HG03103 (cell line): Measurements from ENCODE around the gene BAZ2B.
"Not testable (repeated sequence)": the region's sequence is repeated elsewhere in the genome, so short reads cannot be mapped to it uniquely, and the experiment has no call there.

Experiments
- ATAC-seq: cut with Tn5 transposase; IDR thresholded peaks from one replicate; pipeline ENCODE4 v1.9.1; 2021; ENCODE audit warnings: low read depth; ENCODE audit not compliant: unreplicated experiment

BAZ2B gene, protein sequence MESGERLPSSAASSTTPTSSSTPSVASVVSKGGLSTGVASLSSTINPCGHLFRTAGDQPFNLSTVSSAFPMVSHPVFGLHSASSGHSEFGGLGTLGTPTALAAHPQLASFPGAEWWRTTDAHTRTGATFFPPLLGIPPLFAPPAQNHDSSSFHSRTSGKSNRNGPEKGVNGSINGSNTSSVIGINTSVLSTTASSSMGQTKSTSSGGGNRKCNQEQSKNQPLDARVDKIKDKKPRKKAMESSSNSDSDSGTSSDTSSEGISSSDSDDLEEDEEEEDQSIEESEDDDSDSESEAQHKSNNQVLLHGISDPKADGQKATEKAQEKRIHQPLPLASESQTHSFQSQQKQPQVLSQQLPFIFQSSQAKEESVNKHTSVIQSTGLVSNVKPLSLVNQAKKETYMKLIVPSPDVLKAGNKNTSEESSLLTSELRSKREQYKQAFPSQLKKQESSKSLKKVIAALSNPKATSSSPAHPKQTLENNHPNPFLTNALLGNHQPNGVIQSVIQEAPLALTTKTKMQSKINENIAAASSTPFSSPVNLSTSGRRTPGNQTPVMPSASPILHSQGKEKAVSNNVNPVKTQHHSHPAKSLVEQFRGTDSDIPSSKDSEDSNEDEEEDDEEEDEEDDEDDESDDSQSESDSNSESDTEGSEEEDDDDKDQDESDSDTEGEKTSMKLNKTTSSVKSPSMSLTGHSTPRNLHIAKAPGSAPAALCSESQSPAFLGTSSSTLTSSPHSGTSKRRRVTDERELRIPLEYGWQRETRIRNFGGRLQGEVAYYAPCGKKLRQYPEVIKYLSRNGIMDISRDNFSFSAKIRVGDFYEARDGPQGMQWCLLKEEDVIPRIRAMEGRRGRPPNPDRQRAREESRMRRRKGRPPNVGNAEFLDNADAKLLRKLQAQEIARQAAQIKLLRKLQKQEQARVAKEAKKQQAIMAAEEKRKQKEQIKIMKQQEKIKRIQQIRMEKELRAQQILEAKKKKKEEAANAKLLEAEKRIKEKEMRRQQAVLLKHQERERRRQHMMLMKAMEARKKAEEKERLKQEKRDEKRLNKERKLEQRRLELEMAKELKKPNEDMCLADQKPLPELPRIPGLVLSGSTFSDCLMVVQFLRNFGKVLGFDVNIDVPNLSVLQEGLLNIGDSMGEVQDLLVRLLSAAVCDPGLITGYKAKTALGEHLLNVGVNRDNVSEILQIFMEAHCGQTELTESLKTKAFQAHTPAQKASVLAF (N-terminal part only)

DNA sequence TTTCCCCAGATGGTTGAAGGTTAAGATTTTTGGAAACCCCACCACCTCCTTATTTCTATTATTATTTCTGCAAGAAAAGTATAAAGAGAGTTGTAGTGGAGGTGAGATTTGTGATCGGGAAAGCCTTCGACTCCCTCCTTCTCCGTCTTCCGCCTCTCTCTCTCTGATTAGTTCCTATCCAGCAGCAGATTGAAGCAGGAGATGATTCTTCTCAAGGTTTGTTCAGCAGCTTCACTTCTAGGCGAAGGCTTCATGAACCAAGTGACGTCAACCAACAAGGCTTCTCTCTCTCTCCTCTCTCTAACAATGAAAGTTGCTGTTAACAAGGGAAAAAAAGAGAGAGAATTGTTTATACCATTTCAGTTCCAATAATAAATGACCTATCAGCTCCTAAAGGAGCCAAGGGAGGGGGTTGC is at the start of gene BAZ2B:
Gene BAZ2B (minus strand): TSS at position 263 of the 416 bp plus-strand sequence. CDS start 137,829 bp downstream, outside the sequence.
- ATAC-seq = no peak

DNA sequence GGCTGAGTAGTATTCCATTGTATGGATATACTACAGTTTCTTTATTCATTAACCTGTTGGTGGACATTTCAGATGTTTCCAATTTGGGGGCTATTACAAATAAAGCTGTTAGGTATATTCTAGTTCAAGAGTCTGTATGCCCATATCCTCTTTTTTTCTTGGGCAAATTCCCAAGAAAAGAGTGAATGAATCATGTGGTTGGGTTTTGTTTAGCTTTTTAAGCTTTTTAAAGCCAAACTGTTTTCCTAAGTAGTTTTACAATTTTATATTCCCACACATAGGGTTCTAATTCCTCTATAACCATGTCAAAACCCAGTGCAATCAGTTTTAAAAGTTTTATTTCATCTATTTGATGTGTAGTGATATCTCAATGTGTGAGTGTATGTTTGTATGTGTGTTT is 44.9 kb upstream of the BAZ2B start:
- ATAC-seq = no peak

DNA sequence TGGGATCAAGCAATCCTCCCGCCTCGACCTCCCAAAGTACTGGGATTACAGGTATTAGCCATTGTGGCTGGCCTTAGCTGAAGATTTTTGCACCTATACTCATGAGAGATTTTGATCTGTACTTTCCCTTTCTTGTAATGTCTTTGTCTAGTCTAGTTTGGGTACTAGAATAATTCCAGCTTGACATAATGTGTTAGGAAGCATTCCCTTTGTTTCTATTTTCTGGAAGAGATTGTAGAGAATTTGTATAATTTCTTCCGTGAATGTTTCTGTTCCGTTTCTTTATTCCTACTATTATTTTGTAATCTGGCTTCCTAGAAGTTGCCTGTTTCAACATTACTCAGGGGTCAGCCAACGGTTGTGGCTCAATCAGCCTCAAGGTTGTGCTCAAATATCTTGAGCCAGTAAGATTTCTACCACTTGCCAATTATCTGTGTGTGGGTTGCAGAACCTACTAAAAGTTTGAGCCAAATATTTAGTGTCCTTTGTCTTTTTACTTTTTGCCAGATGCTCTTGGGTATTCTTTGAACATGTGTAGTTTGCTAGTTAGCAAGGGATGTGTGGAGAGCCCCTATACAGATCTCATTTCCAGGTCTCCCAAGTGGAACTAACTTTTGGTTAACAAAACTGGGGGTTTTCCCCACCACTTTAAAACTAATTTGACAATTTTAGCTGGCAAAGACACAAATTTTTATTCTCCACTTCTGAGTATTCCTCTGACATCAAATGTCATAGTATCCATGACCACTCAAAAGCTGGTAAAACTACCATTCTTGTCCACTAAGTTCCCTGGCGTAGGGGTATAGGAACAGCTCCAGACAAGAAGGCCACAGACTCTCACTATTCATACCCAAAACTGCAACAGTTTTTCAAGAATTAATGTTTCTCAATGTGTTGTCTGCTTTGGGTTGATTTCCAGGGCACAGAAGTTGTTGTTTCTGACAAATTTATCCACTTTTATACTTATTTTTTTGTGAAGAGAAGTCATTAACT is 42.8 kb upstream of the BAZ2B start:
- ATAC-seq = no peak

DNA sequence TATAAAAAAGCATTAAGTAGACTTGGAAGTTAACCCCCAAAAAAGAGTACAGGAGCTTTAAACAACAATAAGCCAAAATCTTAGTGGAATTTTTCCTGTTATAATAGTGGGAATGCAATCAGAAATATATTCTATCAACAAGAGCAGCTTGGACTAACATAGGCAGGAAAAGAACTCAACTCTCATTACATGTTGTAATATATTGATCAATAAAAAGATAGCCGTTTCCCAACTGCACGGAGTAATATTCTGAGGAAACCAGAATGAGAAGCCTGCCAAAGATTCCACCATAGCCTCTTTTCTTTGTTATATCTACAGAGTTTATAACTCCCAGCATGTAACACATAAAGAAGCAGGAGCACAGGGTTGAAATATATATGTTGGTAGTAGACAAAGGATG is 37.6 kb upstream of the BAZ2B start:
- ATAC-seq = no peak

DNA sequence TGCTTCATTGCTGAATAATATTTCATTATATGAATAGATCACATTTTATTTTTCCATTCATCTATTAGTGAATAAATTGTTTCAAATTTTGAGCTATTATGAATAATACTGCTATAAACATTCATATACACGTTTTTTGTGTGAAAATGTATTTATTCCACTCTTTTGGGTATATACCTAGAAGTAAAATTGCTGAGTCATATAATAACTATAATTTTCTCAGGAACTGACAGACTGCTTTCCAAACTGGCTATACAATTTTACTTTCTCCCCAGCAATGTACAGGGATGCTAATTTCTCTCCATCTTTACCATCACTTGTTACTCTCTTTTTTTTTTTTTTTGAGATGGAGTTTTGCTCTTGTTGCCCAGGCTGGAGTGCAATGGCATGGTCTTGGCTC is 35.5 kb upstream of the BAZ2B start:
- no peak for ATAC-seq

DNA sequence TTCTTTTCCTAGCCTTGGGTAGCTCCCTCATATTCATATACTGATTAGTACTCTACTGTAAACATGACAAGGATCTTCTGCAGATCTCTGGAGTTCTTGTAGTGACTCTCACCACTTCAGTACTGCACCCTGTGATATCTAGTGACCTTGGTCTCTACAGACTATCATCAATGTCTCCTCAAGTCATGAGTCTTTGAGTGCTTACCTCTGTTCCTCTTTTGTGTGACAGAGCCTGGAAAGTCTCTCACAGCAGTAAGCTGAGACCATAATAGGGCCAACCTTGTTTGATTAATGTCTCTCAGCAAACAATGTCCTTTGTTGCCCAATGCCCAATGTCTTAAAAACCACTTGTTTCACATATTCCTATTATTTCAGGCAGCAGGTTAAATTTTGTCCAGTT is 34.2 kb upstream of the BAZ2B start:
- no peak for ATAC-seq

DNA sequence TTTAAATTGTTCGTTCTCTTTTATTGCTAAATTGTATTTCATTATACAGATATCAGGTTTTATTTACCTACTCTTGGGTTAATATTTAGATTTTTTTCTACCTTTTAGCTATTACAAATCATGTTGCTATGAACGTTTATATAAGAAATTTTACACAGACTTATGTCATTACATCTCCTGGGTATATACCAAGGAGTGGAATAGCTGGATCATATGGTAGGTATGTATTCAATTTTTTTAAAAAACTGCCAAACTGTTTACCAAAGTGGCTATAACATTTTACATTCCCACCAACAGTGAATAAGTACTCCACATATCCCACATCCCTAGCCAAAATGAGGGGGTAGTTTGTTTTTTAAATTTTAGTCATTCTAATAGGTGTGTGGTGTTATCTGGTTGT is 32.3 kb upstream of the BAZ2B start:
- no peak for ATAC-seq

DNA sequence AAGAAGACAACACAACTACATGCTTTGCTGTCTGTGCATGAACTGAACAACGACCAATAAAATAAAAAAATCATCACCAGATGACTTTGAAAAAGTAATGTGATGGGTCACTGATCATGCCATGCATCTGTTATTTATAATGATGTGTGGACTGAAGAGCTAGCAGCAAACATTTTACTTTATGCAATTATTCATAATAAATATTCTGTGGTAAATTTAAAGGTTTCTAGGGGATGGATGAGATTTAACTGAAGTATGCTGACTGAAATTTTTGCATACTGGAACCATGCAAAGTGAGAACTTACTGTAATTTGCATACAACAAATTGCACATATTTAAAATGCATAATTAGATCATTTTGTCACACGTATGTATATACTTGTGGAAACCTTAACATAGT is 31.3 kb upstream of the BAZ2B start:
- ATAC-seq = no peak

DNA sequence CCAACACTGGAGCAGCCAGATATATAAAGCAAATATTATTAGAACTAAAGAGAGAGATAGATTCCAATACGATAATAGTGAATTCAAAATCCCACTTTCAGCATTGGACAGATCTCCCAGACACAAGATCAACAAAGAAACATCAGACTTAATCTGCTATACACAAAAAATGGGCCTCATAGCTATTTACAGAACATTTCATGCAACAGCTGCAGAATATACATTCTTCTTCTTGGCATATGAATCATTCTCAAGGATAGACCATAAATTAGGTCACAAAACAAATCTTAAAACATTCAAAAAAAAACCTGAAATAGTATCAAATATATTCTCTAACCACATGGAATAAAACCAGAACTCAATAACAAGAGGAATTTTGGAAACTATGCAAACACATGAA is 23.8 kb upstream of the BAZ2B start:
- ATAC-seq = no peak

DNA sequence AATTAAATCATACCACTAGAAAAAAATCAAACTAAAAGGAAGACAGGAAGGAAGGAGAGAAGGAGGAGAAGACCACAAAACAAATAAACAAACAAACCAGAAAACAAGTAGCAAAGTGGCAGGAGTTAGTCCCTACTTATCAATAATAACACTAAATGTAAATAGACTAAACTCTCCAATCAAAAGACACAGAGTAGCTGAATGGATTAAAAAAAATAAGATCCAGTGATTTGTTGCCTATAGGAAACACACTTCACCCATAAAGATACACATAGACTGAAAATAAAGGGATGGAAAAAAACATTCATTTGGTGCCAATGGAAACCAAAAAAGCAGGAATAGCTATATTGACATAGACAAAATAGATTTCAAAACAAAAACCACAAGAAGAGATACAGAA is 23.4 kb upstream of the BAZ2B start:
- ATAC-seq = no peak

DNA sequence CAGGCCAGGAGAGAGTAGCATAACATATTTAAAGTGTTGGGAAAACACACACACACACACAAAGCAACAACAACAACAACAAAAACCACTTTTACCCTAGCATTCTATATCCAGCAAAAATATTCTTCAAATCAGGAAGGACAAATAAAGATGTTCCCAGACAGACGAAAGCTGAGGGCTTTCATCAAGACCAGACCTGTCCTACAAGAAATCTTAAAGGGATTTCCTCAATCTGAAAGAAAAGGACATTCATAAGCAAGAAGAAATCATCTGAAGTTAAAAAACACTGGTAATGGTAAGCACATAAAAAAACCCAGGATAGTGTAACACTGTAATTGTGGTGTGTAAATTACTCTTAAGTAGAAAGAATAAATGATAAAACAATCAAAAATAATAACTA is 22.7 kb upstream of the BAZ2B start:
- ATAC-seq = no peak

DNA sequence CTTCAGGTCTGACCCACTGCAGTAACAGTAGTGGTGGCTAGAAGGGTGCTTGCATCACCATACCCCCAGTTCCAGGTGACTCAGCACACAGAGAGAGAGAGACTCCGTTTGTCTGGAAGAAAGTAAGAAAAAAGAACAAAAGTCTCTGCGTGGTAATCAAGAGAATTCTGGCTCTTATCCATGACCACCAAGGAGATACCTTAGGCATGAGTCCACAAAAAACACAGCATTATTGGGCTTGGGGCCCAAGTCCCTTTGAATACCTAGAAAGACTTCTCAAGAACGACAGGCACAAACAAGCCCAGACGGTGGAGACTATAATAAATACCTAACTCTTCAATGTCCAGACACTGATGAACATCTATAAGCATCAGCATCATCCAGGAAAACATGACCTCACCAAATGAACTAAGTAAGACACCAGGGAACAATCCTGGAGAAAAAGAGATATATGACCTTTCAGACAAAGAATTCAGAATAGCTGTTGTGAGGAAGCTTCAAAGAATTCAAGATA is 21.7 kb upstream of the BAZ2B start:
- ATAC-seq = no peak

DNA sequence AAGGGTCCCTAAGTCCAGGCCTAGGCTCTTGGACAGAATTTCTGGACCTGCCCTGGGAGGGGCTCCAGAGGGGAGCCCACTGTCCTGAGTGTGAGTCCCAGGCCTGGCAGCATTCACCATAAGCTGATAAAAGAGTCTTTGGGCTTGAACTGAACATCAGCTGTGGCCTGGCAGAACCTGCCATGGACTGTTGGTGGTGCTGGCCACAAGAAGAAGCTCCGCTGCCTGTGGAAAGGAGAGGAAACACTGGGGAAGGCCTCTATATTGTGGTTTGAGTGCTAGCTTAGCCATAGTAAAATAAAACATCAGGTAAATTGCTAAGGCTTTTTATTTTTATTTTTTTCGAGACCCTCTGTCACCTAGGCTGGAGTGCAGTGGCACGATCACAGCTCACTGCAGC is 20.9 kb upstream of the BAZ2B start:
- no peak for ATAC-seq

DNA sequence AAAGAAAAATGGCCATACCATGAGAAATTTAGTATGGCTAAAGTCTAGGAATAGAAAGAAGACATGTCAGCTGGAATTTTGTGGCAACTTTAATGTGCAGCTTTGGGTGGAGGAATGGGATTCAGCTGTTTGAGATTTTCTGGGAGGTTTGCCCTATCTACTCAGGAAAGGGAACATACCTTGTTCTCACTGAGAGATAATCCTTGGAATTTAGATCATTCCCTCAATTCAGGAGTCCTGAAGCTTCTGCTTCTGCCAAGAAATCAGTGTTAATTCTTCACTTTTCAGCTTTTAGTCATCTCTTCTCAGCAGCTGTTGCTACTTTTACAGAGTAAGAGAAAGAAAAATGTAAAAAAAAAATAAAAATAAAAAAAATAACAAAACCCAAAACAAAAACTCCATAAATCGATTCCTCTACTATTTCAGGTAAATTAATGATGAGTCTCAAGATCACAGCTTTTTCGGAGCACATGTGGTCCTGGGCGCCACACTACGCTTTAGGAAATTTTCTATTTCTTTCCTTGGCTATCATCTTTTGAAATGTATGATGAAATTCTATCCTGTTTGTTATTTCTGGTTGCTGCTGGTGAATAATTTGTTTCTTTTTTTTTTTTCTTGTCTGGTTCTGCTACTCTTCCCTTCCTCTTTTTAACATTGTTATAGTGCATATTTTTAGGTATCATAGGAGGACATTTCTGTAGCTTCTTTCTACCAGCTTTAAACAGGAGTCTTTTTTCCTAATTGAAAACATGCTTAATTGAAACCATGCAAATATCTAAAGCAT is 18.9 kb upstream of the BAZ2B start:
- no peak for ATAC-seq

DNA sequence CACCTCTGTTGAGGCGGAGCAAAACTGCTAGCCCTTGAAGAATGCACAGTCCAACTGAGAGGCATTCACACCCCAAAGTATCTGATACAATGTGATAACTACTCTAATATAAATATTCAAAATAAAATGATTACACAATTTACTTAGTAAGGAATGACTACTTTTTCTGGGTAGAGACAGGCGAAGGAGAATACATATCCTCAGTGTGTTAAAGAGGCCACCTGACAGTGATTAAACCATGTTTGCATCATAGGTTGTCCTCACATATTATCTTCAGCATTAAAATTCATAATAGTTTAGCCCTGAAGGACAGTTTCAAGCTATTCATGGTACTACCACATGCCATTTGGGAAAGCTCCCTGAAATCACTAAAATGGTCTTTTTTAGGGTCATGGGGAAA is 16.9 kb upstream of the BAZ2B start:
- no peak for ATAC-seq

DNA sequence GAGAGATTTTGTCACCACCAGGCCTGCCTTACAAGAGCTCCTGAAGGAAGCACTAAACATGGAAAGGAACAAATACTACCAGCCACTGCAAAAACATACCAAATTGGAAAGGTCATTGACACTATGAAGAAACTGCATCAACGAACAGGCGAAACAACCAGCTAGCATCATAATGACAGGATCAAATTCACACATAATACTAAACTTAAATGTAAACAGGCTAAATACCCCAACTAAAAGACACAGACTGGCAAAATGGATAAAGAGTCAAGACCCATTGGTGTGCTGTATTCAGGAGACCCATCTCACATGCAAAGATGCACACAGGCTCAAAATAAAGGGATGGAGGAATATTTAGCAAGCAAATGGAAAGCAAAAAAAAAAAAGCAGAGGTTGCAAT is 9.3 kb upstream of the BAZ2B start:
- not testable (repeated sequence) for ATAC-seq

DNA sequence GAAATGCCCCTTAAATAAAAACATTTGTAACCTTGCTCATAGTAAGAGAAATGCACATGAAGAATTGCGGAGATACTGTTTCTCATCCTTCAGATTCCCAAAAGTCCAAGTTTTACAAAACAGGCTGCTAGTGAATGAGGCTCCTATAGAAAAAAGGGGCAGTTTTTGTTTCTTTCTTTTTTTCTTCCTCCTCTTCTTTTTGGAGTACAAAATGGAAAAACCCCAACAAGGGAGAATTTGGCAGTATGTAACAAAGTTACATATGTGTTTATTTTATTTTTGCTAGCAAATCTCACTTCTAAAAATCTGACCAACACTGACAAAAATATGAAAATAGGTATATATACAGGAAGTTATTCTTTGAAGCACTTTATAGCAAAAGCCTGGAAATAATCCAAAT is 7.1 kb upstream of the BAZ2B start:
- ATAC-seq = no peak

DNA sequence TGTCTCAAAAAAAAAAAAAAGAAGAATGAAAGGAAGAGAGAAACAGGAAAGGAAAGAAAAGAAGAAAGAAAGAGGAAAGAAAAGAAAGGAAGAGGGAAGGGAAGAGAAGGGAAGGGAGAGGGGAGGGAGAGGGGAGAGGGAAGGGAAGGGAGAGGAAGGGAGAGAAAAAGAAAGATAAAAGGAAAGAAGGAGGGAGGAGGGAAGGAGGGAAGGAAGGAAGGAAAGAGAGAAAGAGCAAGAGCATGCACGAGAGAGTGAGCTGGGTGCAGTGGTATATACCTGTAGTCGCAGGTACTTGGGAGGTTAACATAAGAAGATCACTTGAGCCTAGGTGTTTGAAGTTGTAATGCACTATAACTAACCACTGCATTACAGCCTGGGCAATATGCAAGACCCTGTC is 6.6 kb upstream of the BAZ2B start:
- no peak for ATAC-seq

DNA sequence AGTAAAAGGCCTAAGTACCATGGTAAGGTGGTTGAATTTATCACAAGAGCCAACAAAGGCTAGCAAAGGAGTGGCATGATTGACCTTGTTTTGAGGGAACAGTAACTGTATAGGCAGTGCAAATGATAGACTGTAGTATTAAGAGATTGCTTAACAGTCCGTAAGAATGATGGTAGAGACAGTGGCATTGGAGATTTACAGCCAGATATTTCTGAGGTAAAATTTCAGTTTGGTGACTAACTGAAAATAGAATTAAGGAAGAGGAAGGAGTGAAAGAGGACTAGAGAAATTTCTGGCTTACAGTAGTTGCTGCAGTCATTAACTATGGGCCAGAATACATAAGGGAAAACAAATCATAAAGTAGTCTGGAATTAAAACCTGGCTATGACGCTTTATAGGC is 4.4 kb upstream of the BAZ2B start:
- no peak for ATAC-seq
